ENCODE measurements around the gene MRPL16. TPM values are rescaled to one million over a fixed set of nuclear protein-coding genes. Genes with fewer than 3 reads are reported as not detected.
"Not testable (repeated sequence)": the region's sequence is repeated elsewhere in the genome, so short reads cannot be mapped to it uniquely, and the experiment has no call there.

The MRPL16 gene
- total RNA-seq, 1 donor from 2014 or later, result 39.5 TPM

DNA sequence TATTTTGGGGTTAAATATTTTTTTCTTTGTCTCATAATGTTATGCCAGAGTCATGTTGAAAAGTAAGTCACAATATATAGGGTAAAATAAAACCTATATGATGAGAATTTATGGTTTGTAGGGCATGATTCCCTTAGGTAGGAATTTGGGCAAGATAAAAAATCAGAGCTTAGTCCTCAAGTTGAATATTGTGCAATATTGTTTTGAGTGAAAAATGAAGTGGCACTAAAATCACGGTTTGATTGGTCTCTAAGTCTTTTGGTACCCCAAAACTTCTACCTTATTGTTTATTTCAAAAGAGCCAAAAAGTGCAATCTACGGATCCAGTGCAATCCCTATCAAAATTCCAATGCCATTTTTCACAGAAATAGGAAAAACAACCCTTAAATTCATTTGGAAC, 1.6 kb upstream of the MRPL16 start:
- no peak for DNase-seq (ENCODE audit: low spot score)

DNA sequence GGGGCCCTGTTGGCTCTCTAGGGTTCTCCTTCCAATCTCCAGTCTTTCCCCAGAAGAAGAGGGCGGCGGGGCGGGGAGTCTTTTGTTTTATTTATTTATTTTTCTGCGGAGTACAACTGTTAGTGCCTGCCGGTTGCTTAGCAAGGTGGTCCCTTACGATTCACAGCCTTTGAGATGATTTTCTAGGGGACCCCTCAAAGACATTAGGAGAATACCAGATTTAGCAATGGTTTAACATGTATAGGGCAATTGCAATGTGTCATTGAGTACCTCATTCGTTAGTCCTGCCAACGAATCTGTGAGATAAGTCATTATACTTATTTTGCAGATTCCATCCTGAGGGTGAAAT, 307 bp upstream of the MRPL16 start:
- DNase-seq (ENCODE audit: low spot score), result no peak

DNA sequence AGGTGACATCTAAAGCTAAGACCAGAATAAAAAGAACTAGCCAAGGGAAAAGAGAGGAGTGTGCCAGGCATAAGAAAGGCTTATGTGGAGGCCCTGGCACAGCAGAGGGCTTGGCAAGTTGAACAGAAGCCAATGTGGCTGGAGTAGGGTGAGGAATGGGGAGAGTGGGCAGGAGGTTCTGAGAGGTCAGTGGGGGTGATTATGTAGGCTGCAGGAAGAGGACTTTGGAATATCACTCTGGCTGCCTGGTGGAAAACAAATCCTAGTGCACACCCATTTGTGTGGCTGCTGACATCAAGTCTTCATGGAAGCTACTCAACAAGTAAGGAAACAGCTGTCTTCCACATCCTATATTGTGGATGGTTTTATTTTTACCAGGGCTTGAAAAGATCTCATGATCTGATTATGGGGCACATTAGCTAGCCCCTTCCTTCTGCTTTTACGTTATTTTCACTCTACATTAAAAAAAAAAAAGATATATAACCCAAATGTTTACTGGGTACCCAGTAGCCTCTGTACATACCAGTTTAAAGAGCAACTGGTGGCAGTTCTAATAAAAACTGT, 3.4 kb downstream of the MRPL16 start:
- no peak for DNase-seq (ENCODE audit: low spot score)

DNA sequence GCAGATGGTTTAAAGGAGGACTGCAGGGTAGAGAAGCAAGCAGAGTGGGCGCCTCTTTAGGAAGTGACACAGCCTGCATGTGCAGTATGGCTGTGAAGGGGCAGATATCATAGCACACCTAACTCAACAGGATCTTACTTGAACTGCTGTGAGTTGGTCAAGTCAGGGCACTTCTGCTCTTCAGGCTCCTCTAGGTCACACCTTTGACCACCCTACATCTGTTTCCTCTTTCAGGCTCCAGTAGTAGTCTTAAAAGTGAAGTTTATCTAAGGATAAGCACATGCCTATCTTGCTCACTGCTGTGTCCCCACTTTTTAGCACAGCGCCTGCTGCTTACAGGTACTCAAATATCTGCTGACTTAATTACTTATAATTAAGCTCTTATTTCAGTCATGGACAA, 6.5 kb downstream of the MRPL16 start:
- DNase-seq (ENCODE audit: low spot score), result no peak

DNA sequence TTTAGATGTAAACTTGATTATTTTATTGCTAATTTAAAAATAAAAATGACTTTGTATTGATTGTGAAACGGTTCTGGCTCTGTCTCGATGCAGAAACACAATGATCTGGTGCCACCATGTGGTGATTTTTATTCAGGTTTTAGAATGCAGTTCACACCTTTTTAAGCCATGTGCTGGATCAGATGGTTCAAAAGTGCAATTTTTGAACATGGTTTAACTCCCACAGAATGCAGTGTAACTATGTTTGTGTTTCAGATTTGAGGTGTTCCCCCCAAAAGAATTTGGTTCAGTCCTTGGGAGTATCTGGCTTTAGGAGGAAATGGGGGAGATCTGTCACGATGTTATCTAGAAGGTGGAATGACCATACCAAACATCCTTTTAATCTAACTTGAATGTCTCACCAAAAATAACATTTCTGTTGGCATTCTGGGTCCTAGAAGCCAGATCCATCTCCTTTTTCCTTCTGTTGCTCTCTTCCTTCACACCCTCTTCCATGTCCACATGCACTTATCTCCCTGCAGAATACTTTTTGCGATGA, 7.9 kb downstream of the MRPL16 start:
- no peak for DNase-seq (ENCODE audit: low spot score)

DNA sequence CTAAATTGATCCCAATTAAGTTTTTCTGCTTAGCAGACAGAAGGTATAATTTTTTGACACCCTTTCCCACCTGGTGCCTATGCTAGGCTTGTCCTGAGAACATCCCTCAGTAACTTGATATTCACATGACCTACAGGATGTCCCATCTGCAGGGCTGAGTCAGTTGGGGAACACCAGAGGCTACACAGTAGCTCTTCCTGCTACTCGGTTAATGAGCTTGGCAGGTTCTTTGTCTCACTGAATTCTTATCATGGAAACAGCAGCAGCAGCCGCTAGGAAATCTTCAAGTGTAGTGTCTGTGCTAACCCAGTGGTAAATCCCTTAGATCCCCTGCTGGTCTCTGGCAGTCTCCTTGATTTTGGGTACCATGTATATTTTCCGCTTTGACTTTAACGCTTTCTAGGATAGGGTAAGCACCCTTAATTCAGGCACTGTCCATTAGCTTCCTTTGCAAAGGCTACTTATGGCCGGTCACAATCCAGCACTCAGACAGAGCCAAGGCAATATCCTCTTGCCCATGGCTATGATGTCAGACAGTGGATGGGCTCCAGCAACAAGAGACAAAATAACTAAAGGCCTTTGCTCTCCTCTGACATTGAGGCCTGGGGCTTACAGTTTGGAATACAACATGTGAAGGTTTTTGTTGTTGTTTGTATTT, 8.5 kb downstream of the MRPL16 start:
- DNase-seq (ENCODE audit: low spot score), result no peak

DNA sequence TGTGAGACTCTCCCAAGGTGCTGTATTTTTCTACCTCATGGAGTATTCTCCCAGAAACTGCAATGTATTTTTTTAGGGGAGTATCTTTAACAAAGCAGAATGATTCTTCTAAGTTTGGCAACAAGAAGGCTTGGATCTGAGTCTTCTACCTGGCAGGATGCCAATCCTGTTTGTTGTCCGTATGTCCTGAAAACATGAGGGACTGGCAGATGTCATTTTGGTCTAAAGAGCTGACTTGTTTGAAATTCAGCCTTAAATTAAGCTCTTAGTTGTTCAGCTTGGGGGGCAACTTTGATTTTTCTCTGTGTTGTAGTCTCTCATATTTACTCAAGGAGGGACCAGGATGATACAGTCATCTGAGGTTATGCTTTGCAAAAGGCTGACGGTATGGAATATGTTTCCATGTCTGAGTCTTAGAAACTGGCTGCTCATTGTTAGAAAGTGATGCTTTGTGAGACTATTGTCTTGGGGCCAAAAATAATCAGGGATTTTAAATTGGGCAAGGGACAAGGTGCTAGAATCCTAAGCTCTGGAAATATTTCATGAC, 9.3 kb downstream of the MRPL16 start:
- DNase-seq (ENCODE audit: low spot score), result no peak

DNA sequence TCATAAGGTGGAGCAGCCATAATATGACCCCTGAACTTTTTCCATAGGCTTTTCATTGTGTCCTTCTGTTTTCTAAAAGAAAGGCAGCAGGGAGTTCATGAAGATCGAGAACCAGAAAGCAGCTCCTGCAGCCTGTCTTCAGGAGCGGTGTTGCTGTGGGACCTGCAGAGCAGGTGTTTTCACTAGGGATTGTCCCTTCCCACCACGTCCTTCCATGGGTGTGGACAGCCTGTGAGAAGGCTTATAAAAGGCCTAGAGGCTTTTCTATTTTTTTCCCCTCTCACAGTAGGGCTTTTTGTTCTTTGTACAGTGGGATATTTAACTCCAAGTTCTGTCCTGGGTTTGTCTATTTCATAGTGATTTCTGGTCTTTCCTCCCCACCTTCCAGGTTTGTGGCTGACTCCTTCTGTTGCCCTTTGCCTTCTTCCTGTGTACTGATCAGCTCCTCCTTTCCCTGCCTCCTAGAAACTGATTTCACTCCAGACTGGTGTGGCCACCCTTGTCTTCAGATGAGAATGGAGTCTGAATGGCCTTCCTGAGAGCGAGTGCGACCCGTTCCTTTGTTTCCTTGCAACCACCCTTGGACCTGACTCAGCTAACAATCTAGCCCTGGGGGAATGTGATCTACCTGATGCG, 10.1 kb downstream of the MRPL16 start:
- no peak for DNase-seq (ENCODE audit: low spot score)

DNA sequence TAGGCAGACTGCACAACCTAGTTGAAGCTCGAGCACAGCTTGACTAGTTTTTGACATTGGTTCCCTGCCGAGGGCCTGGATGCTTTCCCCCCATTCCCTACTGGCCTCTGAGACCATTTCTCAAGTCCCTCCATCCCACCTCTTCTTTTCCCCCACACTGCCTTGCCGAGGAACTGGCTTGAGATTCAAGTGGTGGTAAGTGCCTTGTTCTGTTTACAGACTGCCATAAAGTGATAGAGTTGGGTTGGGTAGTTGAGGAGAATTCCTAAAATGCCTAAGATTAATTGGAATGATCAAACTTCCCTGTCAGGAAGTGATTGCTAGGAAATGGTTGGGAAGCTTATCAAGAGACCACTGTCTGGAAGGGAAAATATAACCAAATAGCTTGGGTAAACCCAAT, 16.2 kb downstream of the MRPL16 start:
- DNase-seq (ENCODE audit: low spot score), result no peak

DNA sequence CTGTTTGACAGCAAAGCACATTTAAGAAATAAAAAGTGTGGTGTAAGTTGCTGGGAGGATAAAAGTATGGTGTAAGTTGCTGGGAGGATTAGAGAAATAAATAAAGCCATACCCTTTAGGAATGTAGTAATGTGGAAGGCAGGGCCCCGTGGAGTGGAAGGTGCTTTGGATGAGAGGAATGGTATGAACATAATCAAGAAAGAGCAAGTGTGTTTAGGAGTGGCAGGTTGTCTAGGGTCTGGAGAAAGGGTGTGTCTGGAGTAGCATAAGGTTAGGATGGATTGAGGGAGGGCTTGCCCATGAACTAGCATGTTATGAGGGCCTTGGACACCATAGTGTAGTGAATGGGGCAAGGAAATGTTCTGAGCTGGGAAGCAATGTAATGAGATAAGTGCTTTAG, 18.1 kb downstream of the MRPL16 start:
- no peak for DNase-seq (ENCODE audit: low spot score)

DNA sequence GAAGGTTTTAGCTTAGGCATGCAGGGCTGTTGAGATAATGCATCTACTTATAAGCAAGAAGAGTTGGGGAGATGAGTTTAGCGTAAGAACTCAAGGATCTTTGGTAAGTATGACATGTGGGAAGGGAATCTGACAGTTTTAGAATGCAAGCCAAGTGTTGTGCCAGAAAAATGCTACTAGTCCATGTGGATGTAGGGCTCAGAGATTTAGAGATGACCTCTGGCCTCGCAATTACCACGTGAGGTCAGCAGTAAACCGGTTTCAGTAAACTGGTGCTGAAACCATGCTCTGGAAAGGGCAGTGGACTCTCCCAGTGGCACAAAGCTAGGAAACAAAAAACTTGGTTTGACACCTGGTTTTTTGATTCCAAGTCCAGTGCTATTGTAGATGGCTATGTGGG, 18.9 kb downstream of the MRPL16 start:
- DNase-seq (ENCODE audit: low spot score), result no peak

DNA sequence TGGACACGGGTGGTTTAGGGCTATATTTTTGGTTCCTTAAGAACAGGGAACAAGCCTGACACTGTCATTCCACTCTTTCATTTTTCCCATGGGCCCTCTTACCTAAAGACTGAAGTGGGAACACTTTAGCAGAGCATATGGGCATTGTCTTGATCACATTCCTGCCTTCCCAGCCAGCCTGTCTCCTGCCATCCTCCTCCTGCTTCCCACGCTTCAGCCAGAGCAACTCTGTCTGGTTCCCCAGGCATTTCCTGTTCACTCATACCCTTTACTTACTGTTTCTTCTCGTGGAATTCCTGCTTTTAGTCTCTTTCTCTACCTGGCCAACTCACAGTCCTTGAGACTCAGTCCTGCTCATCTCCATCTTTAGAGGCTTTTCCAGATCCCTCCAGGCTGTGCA, 22.8 kb downstream of the MRPL16 start:
- DNase-seq (ENCODE audit: low spot score), result no peak

DNA sequence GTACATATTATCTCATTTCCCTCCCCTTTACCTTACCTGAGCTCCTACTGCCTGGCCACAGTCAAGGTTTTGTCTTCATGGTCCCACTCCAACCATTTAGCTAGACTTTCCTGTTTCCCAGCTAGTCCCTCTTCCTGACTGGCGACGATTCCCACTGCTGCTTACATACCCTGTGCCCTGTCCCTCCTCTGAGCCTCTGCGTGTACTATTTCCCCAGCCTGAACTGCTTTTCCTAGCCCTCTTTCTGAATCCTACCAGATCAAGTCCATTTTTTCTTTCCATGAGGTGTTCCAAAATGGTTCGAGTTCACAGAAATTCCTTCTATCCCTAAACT, 23.4 kb downstream of the MRPL16 start:
- DNase-seq (ENCODE audit: low spot score), result no peak

DNA sequence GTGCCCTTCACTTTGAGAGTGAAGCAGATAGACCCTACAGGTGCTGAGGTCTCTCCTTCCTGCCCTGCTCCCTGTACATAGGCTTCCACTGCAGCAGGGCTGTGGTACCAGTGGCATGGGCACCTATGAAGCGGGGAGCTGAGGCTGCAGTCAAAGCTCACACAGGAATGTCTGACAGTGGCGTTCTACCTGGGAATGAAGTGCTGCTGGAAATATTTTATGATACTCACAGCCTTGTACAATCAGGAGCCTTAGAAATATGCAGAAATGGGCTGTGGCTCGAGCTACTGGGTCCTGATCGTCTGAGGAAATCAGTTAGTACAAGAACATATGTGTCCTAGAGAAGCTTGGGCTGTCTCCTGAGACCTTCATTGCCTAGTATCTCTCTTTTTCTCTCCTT, 24.8 kb downstream of the MRPL16 start:
- no peak for DNase-seq (ENCODE audit: low spot score)

DNA sequence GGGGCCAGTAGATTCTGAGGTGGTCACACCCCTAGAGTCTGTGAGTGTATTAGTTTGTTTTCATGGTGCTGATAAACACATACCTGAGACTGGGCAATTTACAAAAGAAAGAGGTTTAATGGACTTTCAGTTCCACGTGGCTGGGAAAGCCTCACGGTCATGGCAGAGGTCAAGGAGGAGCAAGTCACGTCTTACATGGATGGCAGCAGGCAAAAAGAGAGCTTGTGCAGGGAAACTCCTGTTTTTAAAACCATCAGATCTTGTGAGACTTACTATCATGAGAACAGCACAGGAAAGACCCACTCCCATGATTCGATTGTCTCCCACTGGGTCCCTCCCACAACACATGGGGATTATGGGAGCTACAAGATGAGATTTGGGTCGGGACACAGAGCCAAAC, 26.1 kb downstream of the MRPL16 start:
- not testable (repeated sequence) for DNase-seq (ENCODE audit: low spot score)

DNA sequence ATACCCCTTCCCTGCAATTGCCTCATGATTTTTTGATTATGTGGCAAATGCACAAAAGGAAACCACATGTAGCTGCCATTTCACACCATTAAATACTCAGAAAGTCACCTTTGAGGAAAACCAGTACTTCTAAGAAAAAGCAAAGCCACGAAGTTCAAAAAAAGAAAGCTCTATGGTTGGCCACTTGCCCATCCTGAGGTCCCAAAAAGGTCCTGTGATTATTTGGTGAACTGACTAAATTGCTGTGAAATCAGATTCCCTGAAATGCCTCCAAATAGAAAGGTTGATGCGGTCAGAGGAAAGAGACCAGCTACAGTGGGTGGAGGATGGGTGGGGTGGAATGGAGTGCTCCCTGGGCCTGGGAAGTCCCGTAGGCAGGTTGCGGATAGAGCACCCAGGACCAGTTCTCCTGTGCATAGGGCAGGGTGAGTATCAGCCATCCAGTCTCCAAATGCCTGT, 26.9 kb downstream of the MRPL16 start:
- DNase-seq (ENCODE audit: low spot score), result no peak

DNA sequence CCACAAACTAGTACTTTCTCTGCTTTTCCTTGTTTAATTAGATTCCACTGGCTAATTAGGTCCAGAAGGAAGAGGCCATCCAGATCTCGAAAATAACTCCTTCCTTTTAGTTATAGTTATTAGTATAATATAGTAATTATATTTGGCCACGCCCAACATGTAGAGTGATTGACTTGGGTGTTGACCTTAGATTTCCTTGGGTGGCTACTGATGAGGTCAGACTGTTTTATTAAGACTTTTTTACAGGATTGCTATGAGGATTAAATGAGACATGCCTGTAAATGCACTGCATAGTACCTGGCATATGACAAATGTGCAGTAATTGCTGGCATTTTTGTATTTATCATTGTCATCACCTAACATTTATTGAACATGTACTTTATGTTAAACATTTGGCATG, 28.5 kb downstream of the MRPL16 start:
- no peak for DNase-seq (ENCODE audit: low spot score)

DNA sequence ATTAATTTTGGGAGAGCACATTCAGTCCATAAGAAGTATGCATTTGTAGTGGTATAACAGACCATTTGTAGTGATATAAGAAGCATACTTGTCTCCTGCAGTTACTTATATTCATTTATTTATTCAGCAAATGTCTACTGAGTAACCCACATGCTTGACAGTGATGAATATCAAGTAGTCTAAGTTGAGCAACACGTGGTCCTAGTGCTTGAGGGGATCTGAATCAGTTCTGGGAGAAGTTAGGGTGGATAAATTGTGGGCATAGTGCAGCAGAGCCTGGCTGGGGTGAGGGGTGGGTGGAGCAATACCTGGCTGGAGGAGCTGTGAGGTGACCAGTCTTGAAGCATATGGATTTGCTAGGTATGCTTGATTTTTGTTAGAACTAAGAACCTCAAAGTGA, 31.1 kb downstream of the MRPL16 start:
- DNase-seq (ENCODE audit: low spot score), result no peak

DNA sequence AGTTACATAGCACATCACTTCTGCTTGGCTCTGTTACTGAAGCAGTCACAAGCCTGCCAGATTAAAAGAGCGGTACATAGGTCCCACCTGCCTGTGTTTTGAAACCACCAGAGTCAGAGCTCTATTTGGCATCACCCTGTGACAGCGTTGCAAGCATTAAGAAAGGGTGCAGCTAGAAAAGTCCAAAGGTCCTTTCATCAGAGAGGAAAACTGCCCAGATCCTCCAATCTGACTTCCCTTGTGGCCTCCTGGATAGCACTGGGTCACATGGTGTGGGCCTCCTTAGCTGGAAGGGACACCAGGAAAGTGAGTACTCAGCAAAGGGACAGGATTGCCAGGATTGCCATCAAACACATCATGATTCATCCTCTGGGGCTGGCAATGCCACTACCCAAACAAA, 32.5 kb downstream of the MRPL16 start:
- no peak for DNase-seq (ENCODE audit: low spot score)

DNA sequence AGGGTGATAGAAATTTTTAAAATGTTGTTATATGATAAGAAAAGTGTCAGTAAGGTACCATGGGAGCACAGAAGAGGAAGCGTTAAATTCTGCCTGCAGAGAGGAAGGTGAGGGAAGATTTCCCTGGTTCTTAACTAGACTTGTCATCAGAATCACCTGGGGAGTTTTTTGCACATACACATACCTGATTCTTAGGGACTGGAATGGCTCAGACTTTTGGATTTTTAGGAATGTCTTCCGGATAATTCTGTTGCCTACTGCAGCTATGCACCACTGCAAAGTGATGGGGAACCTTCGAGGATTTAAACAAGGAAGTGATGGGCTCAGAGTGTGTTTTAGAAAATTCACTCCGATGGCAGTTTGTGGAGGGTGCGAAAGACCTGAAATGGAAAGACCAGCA, 33.5 kb downstream of the MRPL16 start:
- DNase-seq (ENCODE audit: low spot score), result no peak

DNA sequence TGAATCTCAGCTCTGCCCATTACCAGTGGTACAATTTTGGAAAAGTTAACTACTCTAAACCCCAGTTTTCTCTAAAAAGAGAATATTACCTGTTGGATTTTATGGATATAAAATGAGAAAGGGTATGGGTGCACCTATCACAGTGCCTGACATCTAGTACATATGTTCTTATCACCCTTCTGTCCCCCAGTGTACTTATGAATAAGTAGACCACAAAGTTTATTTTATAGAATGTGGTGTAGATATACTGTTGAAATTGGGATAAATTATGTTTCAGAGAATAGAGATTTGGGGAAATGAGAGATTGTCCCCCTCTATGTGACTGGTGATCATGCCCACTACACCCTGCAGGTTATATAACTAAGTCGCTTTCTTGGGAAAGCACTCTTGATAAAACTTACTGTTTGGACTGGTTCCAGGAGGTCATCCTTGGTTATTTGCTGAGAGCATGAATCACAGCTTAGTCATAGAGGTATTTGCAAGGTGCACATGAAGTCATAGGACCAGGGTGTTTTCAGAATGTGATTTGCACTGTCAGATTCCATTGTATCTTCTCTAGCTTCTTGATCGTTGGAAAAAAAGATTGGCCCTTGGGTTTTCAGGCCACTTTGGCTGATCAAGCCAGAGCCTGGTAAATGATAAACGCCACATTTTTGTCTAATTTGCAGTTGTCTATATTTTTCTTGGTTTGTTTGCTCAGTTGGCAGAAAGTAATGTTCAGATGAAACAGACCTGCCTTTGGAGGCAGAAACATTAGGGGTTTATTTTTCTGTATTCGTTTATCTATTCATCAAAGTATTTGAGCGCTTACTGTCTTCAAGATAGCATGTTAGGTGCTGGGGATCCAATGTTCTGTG, 34.1 kb downstream of the MRPL16 start:
- no peak for DNase-seq (ENCODE audit: low spot score)

DNA sequence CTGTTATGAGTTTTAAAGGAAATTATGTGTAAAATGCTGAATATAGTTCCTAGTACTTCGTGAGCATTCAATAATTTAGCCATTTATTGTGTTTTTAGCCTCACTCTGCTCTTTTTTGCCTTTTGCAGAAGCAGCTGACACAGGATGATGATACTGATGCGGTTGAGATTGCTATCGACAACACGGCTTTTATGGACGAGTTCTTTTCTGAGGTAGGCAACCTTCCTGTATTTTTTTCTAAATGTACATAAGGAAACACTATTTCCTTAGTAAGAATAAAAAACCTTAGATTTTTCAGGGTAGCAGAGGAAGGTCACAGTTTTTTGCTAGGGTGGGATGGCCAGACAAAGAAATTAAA, 37.5 kb downstream of the MRPL16 start:
- no peak for DNase-seq (ENCODE audit: low spot score)
